WTC11 (cell line): ENCODE data around the gene NENF. TPM values are rescaled to one million over a fixed set of nuclear protein-coding genes. Genes with fewer than 3 reads are reported as not detected.
"Not testable (repeated sequence)": the region's sequence is repeated elsewhere in the genome, so short reads cannot be mapped to it uniquely, and the experiment has no call there.

ENCODE experiments used
- ATAC-seq: fragments of 200-7000 bp; cut with Tn5 transposase; 2 replicates; pipeline ENCODE4 v1.10.0; 2021; ENCODE audit warnings: mild to moderate bottlenecking, moderate library complexity
- CTCF ChIA-PET: fragments of 300-600 bp; sonication (Branson Sonifier 250); formaldehyde crosslinking; loops from one replicate; lab custom pipeline; 2021; ENCODE audit warnings: antibody characterized with exemption; lab: Charles Lee
- POLR2A ChIA-PET: fragments of 350-600 bp; sonication (Branson Sonifier 250); formaldehyde crosslinking; loops from one replicate; lab custom pipeline; 2021; ENCODE audit warnings: antibody characterized with exemption; lab: Charles Lee
- DNase-seq: peaks from one replicate; pipeline ENCODE4 v3.0.0; 2021; ENCODE audit warnings: low spot score
- H3K27ac Mint-ChIP-seq: 2 replicates; pipeline ENCODE4 v1.8.0; 2021; ENCODE audit warnings: mixed read lengths
- H3K27me3 Mint-ChIP-seq: 2 replicates; pipeline ENCODE4 v1.8.0; 2021; ENCODE audit warnings: low read depth, mild to moderate bottlenecking, moderate library complexity, mixed read lengths
- H3K36me3 Mint-ChIP-seq: 2 replicates; pipeline ENCODE4 v1.8.0; 2021; ENCODE audit warnings: mixed read lengths
- H3K4me1 Mint-ChIP-seq: 2 replicates; pipeline ENCODE4 v1.8.0; 2022; ENCODE audit warnings: mixed read lengths
- H3K4me3 Mint-ChIP-seq: 2 replicates; pipeline ENCODE4 v1.8.0; 2021; ENCODE audit warnings: mild to moderate bottlenecking, moderate library complexity, mixed read lengths
- H3K9me3 Mint-ChIP-seq: 2 replicates; pipeline ENCODE4 v1.8.0; 2021; ENCODE audit warnings: mixed read lengths
- CDX4 ChIP-seq: fragments of 250-450 bp; sonication (Bioruptor Pico); IDR thresholded peaks from 2 replicates; pipeline ENCODE4 v1.9.0; 2021; ENCODE audit warnings: moderate library complexity, mild to moderate bottlenecking, inconsistent platforms, borderline replicate concordance
- CREM ChIP-seq: sonication (generic); formaldehyde crosslinking; IDR thresholded peaks from 2 replicates; pipeline ENCODE4 v1.8.1; 2022; ENCODE audit warnings: mild to moderate bottlenecking, missing genetic modification reagents, moderate library complexity
- CTCF ChIP-seq: fragments of 200-600 bp; IDR thresholded peaks from 2 replicates; pipeline ENCODE4 v1.8.0; 2022; ENCODE audit warnings: antibody characterized with exemption
- ETV6 ChIP-seq: sonication (generic); formaldehyde crosslinking; IDR thresholded peaks from 2 replicates; pipeline ENCODE4 v1.8.1; 2022; ENCODE audit warnings: mild to moderate bottlenecking, missing genetic modification reagents
- GABPB1 ChIP-seq: sonication (generic); formaldehyde crosslinking; IDR thresholded peaks from 2 replicates; pipeline ENCODE4 v1.8.1; 2023; ENCODE audit warnings: mild to moderate bottlenecking, missing genetic modification reagents
- HMGA2 ChIP-seq: fragments of 250-450 bp; sonication (Bioruptor Pico); IDR thresholded peaks from 2 replicates; pipeline ENCODE4 v1.4.0; 2021; ENCODE audit warnings: mild to moderate bottlenecking, moderate library complexity
- NFE2L1 ChIP-seq: sonication (generic); formaldehyde crosslinking; IDR thresholded peaks from 2 replicates; pipeline ENCODE4 v1.8.1; 2023; ENCODE audit warnings: missing genetic modification reagents
- PRDM15 ChIP-seq: sonication (generic); formaldehyde crosslinking; IDR thresholded peaks from 2 replicates; pipeline ENCODE4 v1.8.0; 2022; ENCODE audit warnings: missing genetic modification reagents
- STAT6 ChIP-seq: sonication (generic); formaldehyde crosslinking; conservative IDR thresholded peaks from 2 replicates; pipeline ENCODE4 v1.8.1; 2023; ENCODE audit warnings: mild to moderate bottlenecking, low read depth, missing genetic modification reagents, moderate library complexity
- ZNF232 ChIP-seq: sonication (generic); formaldehyde crosslinking; IDR thresholded peaks from 2 replicates; pipeline ENCODE4 v1.8.0; 2022; ENCODE audit warnings: mild to moderate bottlenecking, missing genetic modification reagents
- total RNA-seq: library from RNA; stranded (reverse); gene quantifications from 3 replicates; pipeline ENCODE4 v1.2.3, GENCODE V29; 2021

NENF gene
- total RNA-seq, 1 experiment from 2014 or later: 27.3 TPM

DNA sequence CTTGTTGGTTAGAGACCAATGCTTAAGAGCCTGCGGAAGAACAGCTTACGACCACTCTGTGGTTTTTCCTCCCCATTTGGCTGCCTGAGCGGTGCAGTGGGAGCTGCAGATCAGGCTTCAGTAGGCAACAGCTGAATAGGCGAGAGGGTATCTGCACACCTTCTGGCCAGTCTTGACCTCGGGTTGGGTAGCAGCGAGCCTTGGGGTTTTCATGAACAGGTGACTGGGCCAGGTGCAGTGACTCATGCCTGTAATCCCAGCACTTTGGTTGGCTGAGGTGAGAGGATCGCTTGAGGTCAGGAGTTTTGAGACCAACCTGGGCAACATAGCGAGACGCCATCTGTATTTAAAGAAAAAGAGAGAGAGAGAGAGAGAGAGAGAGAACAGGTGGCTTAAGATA, 41.0 kb downstream of the NENF start (continued):
- TF ChIP-seq PRDM15 (CRISPR knock-in tag) (no peak), ZNF232 (CRISPR knock-in tag) (no peak), CREM (CRISPR knock-in tag) (no peak)

GRCh38 chr1:212475151-212475550, 42.4 kb downstream of the NENF start:
- Mint-ChIP-seq H3K4me3 (no peak overlapping the region), H3K36me3 (no peaks in the 10 kb centered on the region), H3K27me3 (no peaks in the 10 kb centered on the region), H3K9me3 (no peaks in the 10 kb centered on the region), H3K27ac (no peak overlapping the region), H3K4me1 (peaks cover 14% of the 10 kb centered on the region)
- ChIA-PET CTCF (interaction anchor here (1.0 kb wide), 1 partner anchor 19 kb away, joined by 3 read pairs; no protein-coding TSS in a partner anchor), POLR2A (no interaction called here)
- TF ChIP-seq NFE2L1 (CRISPR knock-in tag): no peak
- no peak for TF ChIP-seq GABPB1 (CRISPR knock-in tag)
- ATAC-seq (no peak), DNase-seq (no peak)

GRCh38 chr1:212475831-212476230, 43.1 kb downstream of the NENF start:
- H3K27me3 Mint-ChIP-seq, H3K36me3 Mint-ChIP-seq, H3K27ac Mint-ChIP-seq, POLR2A ChIA-PET, ATAC-seq, H3K9me3 Mint-ChIP-seq, DNase-seq, H3K4me3 Mint-ChIP-seq: not testable (repeated sequence)
- CTCF ChIA-PET: interaction anchor here (1.6 kb wide), 1 partner anchor 11 kb away, joined by 21 read pairs; no protein-coding TSS in a partner anchor
- H3K4me1 Mint-ChIP-seq: peaks cover 16% of the 10 kb centered on the region

DNA sequence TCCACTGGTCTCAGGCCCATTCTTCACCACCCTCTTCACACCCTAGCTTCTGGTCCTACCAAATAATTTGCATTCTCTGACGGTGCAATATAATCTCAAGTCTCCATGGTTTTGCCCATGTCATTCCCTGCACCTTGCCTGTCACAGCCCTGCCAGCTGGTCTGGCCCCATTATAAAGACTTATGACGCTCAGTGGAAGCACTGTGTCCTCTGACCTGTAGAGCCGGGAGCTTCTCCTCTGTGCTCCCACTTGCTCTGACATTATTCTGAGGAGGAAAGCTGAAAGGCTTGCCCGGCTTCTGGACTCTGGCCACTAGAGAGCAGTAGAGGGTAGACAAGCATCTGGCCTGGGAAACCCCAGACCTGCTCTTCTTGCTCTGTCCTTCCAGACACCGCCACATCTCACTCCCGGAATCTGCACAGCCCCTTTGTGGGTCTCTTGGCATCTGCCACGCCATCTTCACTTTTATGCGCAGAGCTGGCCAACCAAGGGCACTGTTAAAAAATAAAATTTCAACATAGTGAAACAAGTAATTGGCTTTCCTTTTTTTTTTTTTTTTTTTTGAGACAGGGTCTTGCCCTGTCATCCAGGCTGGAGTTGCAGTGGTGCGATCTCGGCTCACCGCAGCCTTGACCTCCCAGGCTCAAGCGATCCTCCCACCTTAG, 44.4 kb downstream of the NENF start:
- no peaks in the 10 kb centered on the region for H3K9me3 Mint-ChIP-seq
- no peaks in the 10 kb centered on the region for H3K36me3 Mint-ChIP-seq
- ChIA-PET CTCF (interaction anchor here (0.6 to 5.7 kb wide), 62 partner anchors 9 to 508 kb away, joined by 3 to 55 read pairs (median 4); partner anchors contain the start of genes ATF3, BATF3 and VASH2), POLR2A (interaction anchor here (0.7 to 2.0 kb wide), 4 partner anchors 82 to 222 kb away, joined by 3 to 32 read pairs (median 4); partner anchors contain the start of genes ATF3 and BATF3)
- H3K27me3 Mint-ChIP-seq: no peaks in the 10 kb centered on the region
- no peak overlapping the region for H3K4me3 Mint-ChIP-seq
- H3K4me1 Mint-ChIP-seq: peaks cover 16% of the 10 kb centered on the region
- DNase-seq (peak; percentile 88), ATAC-seq (peak; percentile 96)
- TF ChIP-seq ETV6 (CRISPR knock-in tag) (0 out of 2 replicates have a peak, but pooled peaks have one; percentile 18), STAT6 (CRISPR knock-in tag) (no peak), CTCF (peak; percentile 70), HMGA2 (no peak), CDX4 (no peak)
- no peak overlapping the region for H3K27ac Mint-ChIP-seq
